K562 (cell line): Measurements from ENCODE around the gene IL11. TPM values are rescaled to one million over a fixed set of nuclear protein-coding genes. Genes with fewer than 3 reads are reported as not detected.
A peak's percentile ranks its signal among the peaks of the same experiment; 100 is the strongest.

Experiments
- ATAC-seq: fragments of 200-7000 bp; cut with Tn5 transposase; 3 replicates; pipeline ENCODE4 v1.9.1; 2020; ENCODE audit warnings: moderate library complexity
- BruUV-seq: library from RNA; stranded (reverse); fragments of 400-500 nt; replicated peaks from 2 replicates; lab custom pipeline; 2021; lab: Mats Ljungman, UMichigan
- CTCF ChIA-PET: fragments of 300-600 bp; formaldehyde crosslinking; extraction: SDS; loops from one replicate; lab custom pipeline; 2021; ENCODE audit warnings: low intra/inter-chr PET ratio; lab: Yijun Ruan, JAX
- POLR2A ChIA-PET: fragments of 300-600, 350-650 bp; sonication (Branson Sonifier 250); formaldehyde crosslinking; extraction: SDS; loops from one replicate; lab custom pipeline; 2021; ENCODE audit warnings: antibody characterized with exemption, inconsistent platforms; lab: Yijun Ruan, JAX
- DNase-seq, 4 experiments: peaks; one replicate each; pipeline versions ENCODE4 v3.0.0 to v3.0.0-alpha.2; 2011 to 2018; ENCODE audit warnings: low spot score in 3 of 4, mixed read lengths in 3 of 4; ENCODE audit errors: extremely low read depth in 1 of 4
- FAIRE-seq: peaks from 2 replicates; lab custom pipeline; 2011; peaks lifted over from hg19 to GRCh38; lab: Jason Lieb, UNC
- H2AFZ ChIP-seq: 2 replicates; pipeline ENCODE4 v1.6.0; 2011; ENCODE audit warnings: low read depth, low read length, control low read depth, inconsistent platforms
- H3K27ac ChIP-seq: fragments of 200-600 bp; 3 replicates; pipeline ENCODE4 v1.8.0; 2011; ENCODE audit warnings: low read depth, mild to moderate bottlenecking, control low read depth, inconsistent platforms, low read length, moderate library complexity, mixed read lengths; ENCODE audit errors: extremely low read depth
- H3K27me3 ChIP-seq, 2 experiments: fragments of 300-600 bp in 1 of 2; 2 replicates in 1 of 2; 3 replicates in 1 of 2; pipeline versions ENCODE4 v1.6.0 to v1.8.0; 2011; ENCODE audit warnings: inconsistent platforms in 2 of 2, low read length in 2 of 2, mild to moderate bottlenecking in 1 of 2, mixed read lengths in 1 of 2, moderate library complexity in 1 of 2; ENCODE audit not compliant: control insufficient read depth in 2 of 2, insufficient read depth in 2 of 2
- H3K36me3 ChIP-seq: fragments of 300-600 bp; 3 replicates; pipeline ENCODE4 v1.8.0; 2011; ENCODE audit warnings: mild to moderate bottlenecking, low read length, inconsistent platforms; ENCODE audit not compliant: control insufficient read depth, insufficient read depth
- H3K4me1 ChIP-seq, 2 experiments: fragments of 200-600 bp in 1 of 2; replicated peaks in 1 of 2; 2 replicates in 1 of 2; 3 replicates in 1 of 2; pipeline versions ENCODE4 v1.5.1 to v1.8.0; 2011; ENCODE audit warnings: inconsistent platforms in 2 of 2, low read length in 2 of 2, mild to moderate bottlenecking in 1 of 2, mixed read lengths in 1 of 2, moderate library complexity in 1 of 2; ENCODE audit not compliant: control insufficient read depth in 2 of 2, insufficient read depth in 2 of 2
- H3K4me2 ChIP-seq: 2 replicates; pipeline ENCODE4 v1.6.1; 2011; ENCODE audit warnings: low read length, control low read depth, inconsistent platforms, mixed read lengths; ENCODE audit not compliant: insufficient read depth
- H3K4me3 ChIP-seq: fragments of 200-600 bp; sonication (generic), shearing (Covaris generic); 2 replicates; pipeline ENCODE4 v1.5.1; 2016; ENCODE audit warnings: control low read depth, inconsistent platforms
- H3K79me2 ChIP-seq: fragments of 200-600 bp; 3 replicates; pipeline ENCODE4 v1.8.0; 2011; ENCODE audit warnings: low read length, inconsistent platforms; ENCODE audit not compliant: control insufficient read depth, insufficient read depth
- H3K9ac ChIP-seq, 2 experiments: 2 replicates each; pipeline versions ENCODE4 v1.6.0 to v1.6.1; 2011; ENCODE audit warnings: low read depth in 2 of 2, low read length in 2 of 2, control low read depth in 1 of 2, inconsistent platforms in 1 of 2, mild to moderate bottlenecking in 1 of 2, mixed read lengths in 1 of 2; ENCODE audit not compliant: insufficient read depth in 1 of 2
- H3K9me1 ChIP-seq: one replicate; pipeline ENCODE4 v1.6.0; 2011; ENCODE audit warnings: inconsistent platforms, mild to moderate bottlenecking, low read length, moderate library complexity; ENCODE audit not compliant: control insufficient read depth, insufficient read depth
- H3K9me3 ChIP-seq: replicated peaks from 2 replicates; pipeline ENCODE4 v1.5.1; 2011; ENCODE audit warnings: low read depth, low read length, inconsistent platforms; ENCODE audit not compliant: control insufficient read depth, insufficient read depth
- H4K20me1 ChIP-seq: replicated peaks from 2 replicates; pipeline ENCODE4 v1.6.1; 2011; ENCODE audit warnings: low read length, inconsistent platforms, mixed read lengths; ENCODE audit not compliant: control insufficient read depth, insufficient read depth
- BACH1 ChIP-seq: fragments of 200-800 bp; sonication (Bioruptor generic); IDR thresholded peaks from 2 replicates; pipeline ENCODE4 v1.6.1; 2016; ENCODE audit warnings: missing genetic modification characterization, missing compliant biosample characterization
- HIVEP1 ChIP-seq: fragments of 250-450 bp; sonication (Bioruptor Pico); IDR thresholded peaks from 2 replicates; pipeline ENCODE4 v1.4.0; 2020; ENCODE audit warnings: mild to moderate bottlenecking
- ILF3 ChIP-seq: fragments of 450-650 bp; IDR thresholded peaks from 2 replicates; pipeline ENCODE4 v1.6.1; 2018; ENCODE audit warnings: antibody characterized with exemption, mild to moderate bottlenecking, moderate library complexity, borderline replicate concordance
- MYBL2 ChIP-seq, 2 experiments: fragments of 450-650 bp in 1 of 2; sonication (generic) in 1 of 2; formaldehyde crosslinking in 1 of 2; IDR thresholded peaks; 2 replicates each; pipeline versions ENCODE4 v1.6.1 to v1.8.1; 2017 to 2022; ENCODE audit warnings: borderline replicate concordance in 1 of 2, inconsistent platforms in 1 of 2, low read depth in 1 of 2, mild to moderate bottlenecking in 1 of 2, missing genetic modification reagents in 1 of 2, moderate library complexity in 1 of 2
- NCOR1 ChIP-seq: fragments of 450-650 bp; IDR thresholded peaks from 2 replicates; pipeline ENCODE4 v1.6.1; 2016; ENCODE audit warnings: mild to moderate bottlenecking, moderate library complexity
- POLR2A ChIP-seq: fragments of 450-650 bp; conservative IDR thresholded peaks from 2 replicates; pipeline ENCODE4 v1.6.1; 2016
- POLR2AphosphoS2 ChIP-seq: IDR thresholded peaks from 2 replicates; pipeline ENCODE4 v1.6.1; 2012; ENCODE audit warnings: low read length, improper control_type of control experiment
- POLR2AphosphoS5 ChIP-seq: IDR thresholded peaks from 2 replicates; pipeline ENCODE4 v1.6.1; 2011; ENCODE audit warnings: mild to moderate bottlenecking, low read depth, low read length, moderate library complexity; ENCODE audit not compliant: control insufficient read depth, insufficient read depth
- POLR2B ChIP-seq: fragments of 450-650 bp; IDR thresholded peaks from 2 replicates; pipeline ENCODE4 v1.6.1; 2018; ENCODE audit warnings: low read depth; ENCODE audit not compliant: partially characterized antibody
- POU5F1 ChIP-seq: fragments of 150-350 bp; IDR thresholded peaks from 2 replicates; pipeline ENCODE4 v1.6.1; 2014; ENCODE audit warnings: borderline replicate concordance, low read length, low read depth, mild to moderate bottlenecking; ENCODE audit not compliant: partially characterized antibody
- RAD51 ChIP-seq: fragments of 450-650 bp; IDR thresholded peaks from 2 replicates; pipeline ENCODE4 v1.7.1; 2016; ENCODE audit warnings: low read depth, mild to moderate bottlenecking, borderline replicate concordance
- SIN3A ChIP-seq, 2 experiments: fragments of 150-350 bp in 1 of 2; IDR thresholded peaks; 2 replicates each; pipeline ENCODE4 v1.6.1; 2011 to 2016; ENCODE audit warnings: borderline replicate concordance in 2 of 2, low read depth in 2 of 2, low read length in 2 of 2, mild to moderate bottlenecking in 2 of 2, moderate library complexity in 2 of 2; ENCODE audit not compliant: control insufficient read depth in 1 of 2
- SUPT5H ChIP-seq: fragments of 450-650 bp; IDR thresholded peaks from 2 replicates; pipeline ENCODE4 v1.6.1; 2016
- THRAP3 ChIP-seq: fragments of 450-650 bp; IDR thresholded peaks from 2 replicates; pipeline ENCODE4 v1.6.1; 2016; ENCODE audit warnings: mild to moderate bottlenecking, inconsistent platforms, borderline replicate concordance
- XRCC5 ChIP-seq: fragments of 200-400 bp; formaldehyde crosslinking; IDR thresholded peaks from 2 replicates; pipeline ENCODE4 v1.6.1; 2017; ENCODE audit warnings: low read depth, mild to moderate bottlenecking, low read length
- ZNF134 ChIP-seq: fragments of 250-450 bp; sonication (Bioruptor Pico); conservative IDR thresholded peaks from 2 replicates; pipeline ENCODE4 v1.4.0; 2020
- WGBS: fragments of 100-300 bp; shearing (Covaris generic); methylation state at CpG from one replicate; pipeline ENCODE4 v1.1.6; 2016; ENCODE audit warnings: low coverage, mixed read lengths; ENCODE audit not compliant: insufficient coverage; ENCODE audit errors: missing lambda C conversion rate; 5-methylcytosine and 5-hydroxymethylcytosine counted together
- in situ Hi-C: fragments of 300-500 bp; cut with MboI; formaldehyde crosslinking; loops from 4 replicates; pipeline ENCODE4 v1.15.0; 2018; ENCODE audit warnings: inconsistent platforms, mixed read lengths
- intact Hi-C: fragments of 100-400 bp; cut with micrococcal nuclease; formaldehyde crosslinking; loops from 2 replicates; pipeline ENCODE4 v1.14.2; 2022
- polyA plus RNA-seq, 8 experiments: library from polyadenylated mRNA; depleted of rRNA in 4 of 8; stranded (reverse) in 5 of 8; unstranded in 3 of 8; fragments of >200 nt; fragmentation: Nextera tagmentation in 2 of 8; fragmentation: Illumina TruSeq in 1 of 8; extraction: Ambion mirVana in 2 of 8; extraction: Trizol in 1 of 8; gene quantifications; 2 replicates each; pipeline versions ENCODE4 v1.2.1 to v1.2.3, GENCODE V29; 2011 to 2014; ENCODE audit warnings: inconsistent platforms in 1 of 8, missing spikeins in 1 of 8
- total RNA-seq, 7 experiments: library from RNA; depleted of rRNA in 6 of 7; stranded (reverse); fragments of >200 nt in 6 of 7; fragmentation: Illumina TruSeq in 2 of 7; extraction: Trizol in 2 of 7; gene quantifications; 2 replicates each; pipeline versions ENCODE4 v1.2.1 to v1.2.3, GENCODE V29; 2011 to 2021; ENCODE audit warnings: low replicate concordance in 1 of 7
- TF ChIP-seq, protein P1 (sequence below): fragments of 450-650 bp; IDR thresholded peaks from 2 replicates; pipeline ENCODE4 v1.6.1; 2018; ENCODE audit warnings: mild to moderate bottlenecking, low read depth; ENCODE audit not compliant: partially characterized antibody

Gene IL11
- total and polyA plus RNA-seq, 9 of the 15 experiments (the other 6 are each of a cell fraction or from before 2014, with no cell fraction given) = 0.04 to 0.42 (median 0.06) TPM; not detected in 6

DNA sequence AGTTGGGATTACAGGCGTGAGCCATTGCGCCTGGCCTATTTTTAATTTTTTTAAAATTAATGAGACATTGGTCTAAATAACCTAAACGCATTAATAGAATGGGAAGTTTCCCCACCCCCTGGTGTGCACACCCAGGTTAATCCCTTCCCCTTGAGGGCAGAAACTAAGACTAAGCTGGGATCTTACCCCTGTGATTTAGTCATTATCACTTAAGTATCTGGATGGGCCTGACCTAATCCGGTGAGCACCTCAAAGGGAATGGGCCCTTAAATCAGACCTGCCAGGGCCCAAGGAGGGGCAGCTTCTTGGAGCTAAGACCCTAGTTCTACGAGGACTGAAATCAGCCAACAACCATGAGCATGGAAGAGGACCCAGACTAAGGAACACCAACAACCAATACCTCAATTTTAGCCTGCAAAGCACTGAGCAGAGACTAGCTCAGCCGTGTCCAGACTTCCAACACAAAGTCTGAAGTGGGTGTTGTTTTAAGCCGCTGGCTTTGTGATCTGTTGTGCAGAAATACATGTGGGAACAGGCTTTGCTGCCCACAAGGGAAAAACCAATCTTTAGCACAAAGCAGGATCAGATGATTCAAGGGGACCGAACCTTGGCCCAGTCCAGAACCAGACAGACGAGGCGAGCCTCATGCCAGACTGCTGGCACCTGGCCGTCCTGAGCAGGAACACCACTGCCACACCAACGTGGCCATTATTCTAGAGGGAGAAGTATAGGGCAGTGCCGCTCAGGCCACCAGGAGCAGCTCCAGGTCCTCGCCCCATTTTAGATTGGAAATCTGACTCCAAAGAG, 30.2 kb upstream of the IL11 start:
- no peak overlapping the region for H3K27ac ChIP-seq
- FAIRE-seq (peak; percentile 35), DNase-seq (no peak), ATAC-seq (peak; percentile 62)
- H3K36me3 ChIP-seq = peaks cover 46% of the 10 kb centered on the region
- CTCF ChIA-PET = no interaction called here
- WGBS = 82% methylated on average over 14 of the region's 14 CpGs
- H3K9ac ChIP-seq = peak overlapping the region in 1 of 2 experiments; percentile 80; a peak in 1 of 4 replicates
- in situ Hi-C loops = no loop called here
- TF ChIP-seq POLR2A = peak; percentile 56
- TF ChIP-seq, protein P1, sequence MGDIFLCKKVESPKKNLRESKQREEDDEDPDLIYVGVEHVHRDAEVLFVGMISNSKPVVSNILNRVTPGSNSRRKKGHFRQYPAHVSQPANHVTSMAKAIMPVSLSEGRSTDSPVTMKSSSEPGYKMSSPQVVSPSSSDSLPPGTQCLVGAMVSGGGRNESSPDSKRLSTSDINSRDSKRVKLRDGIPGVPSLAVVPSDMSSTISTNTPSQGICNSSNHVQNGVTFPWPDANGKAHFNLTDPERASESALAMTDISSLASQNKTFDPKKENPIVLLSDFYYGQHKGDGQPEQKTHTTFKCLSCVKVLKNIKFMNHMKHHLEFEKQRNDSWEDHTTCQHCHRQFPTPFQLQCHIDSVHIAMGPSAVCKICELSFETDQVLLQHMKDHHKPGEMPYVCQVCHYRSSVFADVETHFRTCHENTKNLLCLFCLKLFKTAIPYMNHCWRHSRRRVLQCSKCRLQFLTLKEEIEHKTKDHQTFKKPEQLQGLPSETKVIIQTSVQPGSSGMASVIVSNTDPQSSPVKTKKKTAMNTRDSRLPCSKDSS = no peak
- TF ChIP-seq HIVEP1 = no peak
- peak; percentile 48 for TF ChIP-seq POLR2B
- peak; percentile 59 for TF ChIP-seq SUPT5H
- no peak for TF ChIP-seq XRCC5
- peak; percentile 79; the same call in 1 of the 2 replicates for TF ChIP-seq POLR2AphosphoS2
- TF ChIP-seq THRAP3 = 0 out of 2 replicates have a peak, but pooled peaks have one; percentile 22
- TF ChIP-seq BACH1 (tag) = no peak
- TF ChIP-seq POLR2AphosphoS5 = peak; percentile 69
- TF ChIP-seq RAD51 = no peak
- 0 out of 2 replicates have a peak, but pooled peaks have one; percentile 11 for TF ChIP-seq NCOR1
- TF ChIP-seq POU5F1 = no peak
- TF ChIP-seq MYBL2 (IDR thresholded peaks at IDR 0.05; ENCODE audit: low read depth) = no peak
- no peak for TF ChIP-seq MYBL2 (CRISPR knock-in tag; IDR thresholded peaks at IDR 0.05; ENCODE audit: borderline replicate concordance)
- TF ChIP-seq ZNF134 = peak; percentile 94
- TF ChIP-seq ILF3 = 0 out of 2 replicates have a peak, but pooled peaks have one; percentile 14
- TF ChIP-seq SIN3A (IDR thresholded peaks at IDR 0.05; ENCODE audit: borderline replicate concordance in 2 of 2, control insufficient read depth in 1 of 2, low read depth in 2 of 2, low read length in 2 of 2) = peak in 1 of 2 experiments; percentile 11; a peak in 1 of 4 replicates
- BruUV-seq = no TSS peak
- POLR2A ChIA-PET = interaction anchor here (0.5 to 5.1 kb wide), 14 partner anchors 12 to 225 kb away, joined by 3 to 97 read pairs (median 5); partner anchors contain the start of genes ISOC2, PPP6R1, PTPRH and RPL28
- intact Hi-C loops = no loop called here
- H3K9me3 ChIP-seq = no peaks in the 10 kb centered on the region
- H3K79me2 ChIP-seq = peaks cover 27% of the 10 kb centered on the region
- H4K20me1 ChIP-seq = peaks cover 29% of the 10 kb centered on the region
- H3K4me1 ChIP-seq = peaks cover 2 to 21% of the 10 kb centered on the region in 2 experiments; a peak in 4 of 5 replicates
- peaks cover under 1% of the 10 kb centered on the region for H3K9me1 ChIP-seq
- no peak overlapping the region for H2AFZ ChIP-seq
- H3K27me3 ChIP-seq = no peaks in the 10 kb centered on the region
- H3K4me2 ChIP-seq = no peak overlapping the region
- no peak overlapping the region for H3K4me3 ChIP-seq
